CD4-positive, alpha-beta T cell treated with Interleukin-15 for 4 hours (primary cell): ENCODE data around the gene MYLK.
"Not testable (repeated sequence)": the region's sequence is repeated elsewhere in the genome, so short reads cannot be mapped to it uniquely, and the experiment has no call there.

Experiments
- DNase-seq: peaks from one replicate; pipeline ENCODE4 v3.0.0-alpha.2; 2020; ENCODE audit warnings: low spot score

MYLK gene, protein sequence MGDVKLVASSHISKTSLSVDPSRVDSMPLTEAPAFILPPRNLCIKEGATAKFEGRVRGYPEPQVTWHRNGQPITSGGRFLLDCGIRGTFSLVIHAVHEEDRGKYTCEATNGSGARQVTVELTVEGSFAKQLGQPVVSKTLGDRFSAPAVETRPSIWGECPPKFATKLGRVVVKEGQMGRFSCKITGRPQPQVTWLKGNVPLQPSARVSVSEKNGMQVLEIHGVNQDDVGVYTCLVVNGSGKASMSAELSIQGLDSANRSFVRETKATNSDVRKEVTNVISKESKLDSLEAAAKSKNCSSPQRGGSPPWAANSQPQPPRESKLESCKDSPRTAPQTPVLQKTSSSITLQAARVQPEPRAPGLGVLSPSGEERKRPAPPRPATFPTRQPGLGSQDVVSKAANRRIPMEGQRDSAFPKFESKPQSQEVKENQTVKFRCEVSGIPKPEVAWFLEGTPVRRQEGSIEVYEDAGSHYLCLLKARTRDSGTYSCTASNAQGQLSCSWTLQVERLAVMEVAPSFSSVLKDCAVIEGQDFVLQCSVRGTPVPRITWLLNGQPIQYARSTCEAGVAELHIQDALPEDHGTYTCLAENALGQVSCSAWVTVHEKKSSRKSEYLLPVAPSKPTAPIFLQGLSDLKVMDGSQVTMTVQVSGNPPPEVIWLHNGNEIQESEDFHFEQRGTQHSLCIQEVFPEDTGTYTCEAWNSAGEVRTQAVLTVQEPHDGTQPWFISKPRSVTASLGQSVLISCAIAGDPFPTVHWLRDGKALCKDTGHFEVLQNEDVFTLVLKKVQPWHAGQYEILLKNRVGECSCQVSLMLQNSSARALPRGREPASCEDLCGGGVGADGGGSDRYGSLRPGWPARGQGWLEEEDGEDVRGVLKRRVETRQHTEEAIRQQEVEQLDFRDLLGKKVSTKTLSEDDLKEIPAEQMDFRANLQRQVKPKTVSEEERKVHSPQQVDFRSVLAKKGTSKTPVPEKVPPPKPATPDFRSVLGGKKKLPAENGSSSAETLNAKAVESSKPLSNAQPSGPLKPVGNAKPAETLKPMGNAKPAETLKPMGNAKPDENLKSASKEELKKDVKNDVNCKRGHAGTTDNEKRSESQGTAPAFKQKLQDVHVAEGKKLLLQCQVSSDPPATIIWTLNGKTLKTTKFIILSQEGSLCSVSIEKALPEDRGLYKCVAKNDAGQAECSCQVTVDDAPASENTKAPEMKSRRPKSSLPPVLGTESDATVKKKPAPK (N-terminal part only)

DNA sequence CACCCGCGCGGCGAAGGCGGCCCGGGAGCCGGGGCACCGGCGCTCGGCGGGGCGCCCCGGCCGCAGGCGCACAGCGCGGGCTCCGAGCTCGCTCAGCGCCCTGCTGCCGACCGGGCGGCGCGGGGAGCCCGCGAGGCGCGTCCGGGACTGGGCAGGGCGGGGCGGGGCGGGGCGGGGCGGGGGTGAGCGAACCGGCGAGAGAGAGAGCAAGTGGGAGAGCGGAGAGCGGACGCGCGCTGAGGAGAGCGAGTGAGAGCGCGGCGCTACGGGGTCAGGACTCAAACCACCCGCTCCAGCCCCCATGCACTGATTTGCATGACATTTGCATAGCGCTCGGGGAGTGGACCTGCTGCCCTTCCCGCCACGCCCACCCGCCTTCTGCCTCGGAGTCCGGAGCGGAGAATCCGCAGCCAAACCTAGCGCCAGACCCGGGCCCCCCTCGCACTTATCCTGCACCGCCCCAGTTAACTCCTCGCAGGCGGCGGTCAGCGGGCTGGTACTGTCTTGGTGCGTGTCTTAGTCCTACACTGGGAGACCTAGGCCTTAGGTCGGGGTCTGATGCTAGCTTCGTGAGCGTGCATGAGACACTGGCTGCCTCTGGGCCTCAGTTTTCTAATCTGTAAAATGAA lies at the start of gene MYLK:
Gene MYLK (minus strand): TSS at position 130 of the 629 bp plus-strand sequence. CDS start 90,491 bp downstream, outside the sequence.
- DNase-seq, result no peak

DNA sequence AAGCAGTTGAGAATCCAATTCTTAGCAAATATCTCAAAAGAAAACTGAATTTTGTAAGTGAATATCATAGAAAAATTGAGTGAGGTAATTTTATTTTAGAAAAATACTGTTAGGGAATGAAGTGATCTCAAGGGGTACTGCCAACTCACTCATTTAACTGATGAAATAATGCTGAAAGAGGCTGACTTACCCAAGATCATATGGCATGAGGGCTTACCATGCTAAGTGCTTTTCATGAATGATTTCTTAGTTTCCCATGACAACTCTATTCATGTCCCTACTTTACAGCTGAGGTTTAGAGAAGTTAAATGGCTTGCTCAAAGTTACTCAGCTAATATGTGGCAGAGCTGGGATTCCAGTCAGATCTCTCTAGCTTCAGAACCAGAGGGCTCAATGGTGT lies 46.3 kb upstream of the MYLK start:
- DNase-seq, result no peak

DNA sequence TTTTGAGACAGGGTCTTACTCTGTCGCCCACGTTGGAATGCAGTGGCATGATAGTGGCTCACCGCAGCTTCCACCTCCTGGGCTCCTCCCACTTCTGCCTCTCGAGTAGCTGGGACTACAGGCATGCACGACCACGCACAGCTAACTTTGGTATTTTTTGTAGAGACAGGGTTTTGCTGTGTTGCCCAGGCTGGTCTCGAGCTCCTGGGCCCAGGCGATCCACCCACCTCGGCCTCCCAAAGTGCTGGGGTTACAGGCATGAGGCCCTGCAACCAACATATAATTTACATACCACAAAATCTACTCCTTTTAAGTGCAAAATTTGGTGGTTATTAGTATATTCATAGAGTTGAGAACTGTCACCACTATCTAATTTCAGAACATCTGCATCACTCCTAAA lies 45.2 kb upstream of the MYLK start:
- no peak for DNase-seq

DNA sequence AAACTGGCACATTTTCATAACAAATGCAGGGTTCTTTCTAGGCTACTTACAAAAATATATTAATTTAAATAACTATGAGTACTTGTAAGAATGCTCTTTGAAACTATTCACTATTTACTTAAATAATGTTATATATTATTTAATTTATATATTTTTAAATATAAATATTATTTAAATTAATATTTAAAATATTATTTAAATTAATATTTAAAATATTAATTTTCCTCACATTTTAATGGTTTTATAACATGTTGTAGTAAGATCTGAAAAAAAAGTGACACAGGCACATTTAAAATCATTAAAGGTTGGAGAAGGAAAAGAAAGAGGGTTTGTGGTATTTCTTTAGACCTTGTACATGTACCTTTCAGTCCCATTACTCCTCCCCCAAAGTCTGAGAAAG lies 42.3 kb upstream of the MYLK start:
- no peak for DNase-seq

DNA sequence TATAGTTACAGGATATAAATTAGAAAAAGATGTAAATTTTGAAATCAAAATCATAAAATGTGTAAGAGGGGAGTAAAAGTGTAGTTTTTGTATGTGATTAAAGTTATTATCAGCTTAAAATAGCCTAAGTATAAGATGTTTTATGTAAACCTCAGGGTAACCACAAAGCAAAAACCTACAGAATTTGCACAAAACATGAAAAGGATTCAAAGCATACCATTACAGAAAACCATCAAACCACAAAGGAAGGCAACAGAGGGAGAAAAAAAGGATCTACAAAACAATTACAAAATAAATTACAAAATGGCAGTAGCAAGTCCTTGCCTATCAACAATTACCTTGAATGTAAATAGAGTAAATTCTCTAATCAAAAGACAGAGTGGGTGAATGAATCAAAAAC lies 36.7 kb upstream of the MYLK start:
- no peak for DNase-seq

DNA sequence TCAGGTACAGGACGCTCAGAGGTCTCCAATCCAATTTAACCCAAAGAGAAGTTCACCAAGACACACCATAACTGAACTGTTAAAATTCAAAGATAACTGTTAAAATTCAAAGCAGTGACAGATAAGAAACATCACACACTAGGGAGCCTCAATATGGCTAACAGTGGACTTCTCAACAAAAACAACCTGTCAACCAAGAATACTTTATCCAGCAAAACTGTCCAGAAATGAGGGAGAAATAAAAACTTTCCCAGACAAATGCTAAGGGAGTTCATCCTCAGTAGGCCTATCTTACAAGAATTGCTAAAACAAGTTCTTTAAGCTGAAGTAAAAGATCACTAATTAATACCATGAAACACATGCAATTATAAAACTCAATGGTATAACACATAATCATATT lies 36.3 kb upstream of the MYLK start:
- DNase-seq, result no peak

DNA sequence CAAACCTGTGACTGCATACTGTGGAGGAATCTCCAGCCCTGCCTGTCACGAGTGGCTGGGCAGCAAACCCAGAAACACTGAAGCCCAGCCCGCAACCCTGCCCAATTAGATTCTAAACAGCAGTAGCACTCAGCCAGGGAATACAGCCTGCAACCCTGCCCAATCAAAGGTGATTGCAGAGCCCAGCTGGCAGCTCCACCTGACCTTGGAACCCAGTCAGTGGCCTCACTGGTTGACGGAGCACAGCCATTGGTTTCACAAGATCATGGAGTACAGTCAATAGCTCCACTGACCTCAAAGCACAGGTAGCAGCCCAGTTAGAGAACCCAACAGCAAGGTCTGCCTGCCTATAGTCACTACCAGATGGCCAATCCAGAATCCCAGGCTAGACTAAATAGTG lies 35.2 kb upstream of the MYLK start:
- DNase-seq, result no peak

DNA sequence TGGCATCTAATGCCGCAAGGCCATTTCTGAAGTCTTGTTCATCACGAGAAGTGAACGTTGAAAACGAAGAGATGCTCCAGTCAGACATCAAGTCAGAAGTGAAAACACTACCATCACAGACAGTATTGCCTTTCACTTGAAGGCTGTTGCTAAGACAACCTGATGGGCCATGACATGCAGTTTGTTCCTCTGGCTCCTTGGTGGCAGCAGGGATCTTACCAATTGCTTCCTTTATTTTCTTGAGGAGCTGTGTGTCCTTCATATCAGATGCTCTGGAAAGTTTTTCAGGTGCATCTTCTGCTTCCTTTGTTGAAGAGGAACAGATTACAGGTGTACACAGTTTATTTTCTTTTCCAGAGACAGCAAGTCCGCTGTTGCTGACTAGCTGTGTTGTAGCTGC lies 30.7 kb upstream of the MYLK start:
- no peak for DNase-seq

DNA sequence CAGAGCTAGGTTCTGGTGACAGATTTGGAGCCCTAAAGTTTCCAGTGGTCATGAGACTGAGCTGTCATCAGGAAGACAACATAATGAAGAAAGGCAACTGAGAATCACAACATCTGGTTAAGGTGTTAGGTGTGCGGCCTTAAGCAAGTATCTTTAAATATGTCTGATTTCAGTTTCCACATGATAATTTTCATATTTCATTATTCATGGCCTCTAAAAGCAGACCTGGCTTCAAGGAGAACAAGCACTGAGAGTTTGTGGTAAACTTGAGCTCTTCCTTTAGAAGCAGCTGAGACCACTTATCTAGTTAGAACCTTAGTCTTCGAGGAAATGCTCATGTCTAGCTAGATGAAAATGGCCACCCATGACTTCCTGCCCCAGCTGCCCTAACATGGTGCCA lies 25.7 kb upstream of the MYLK start:
- no peak for DNase-seq

DNA sequence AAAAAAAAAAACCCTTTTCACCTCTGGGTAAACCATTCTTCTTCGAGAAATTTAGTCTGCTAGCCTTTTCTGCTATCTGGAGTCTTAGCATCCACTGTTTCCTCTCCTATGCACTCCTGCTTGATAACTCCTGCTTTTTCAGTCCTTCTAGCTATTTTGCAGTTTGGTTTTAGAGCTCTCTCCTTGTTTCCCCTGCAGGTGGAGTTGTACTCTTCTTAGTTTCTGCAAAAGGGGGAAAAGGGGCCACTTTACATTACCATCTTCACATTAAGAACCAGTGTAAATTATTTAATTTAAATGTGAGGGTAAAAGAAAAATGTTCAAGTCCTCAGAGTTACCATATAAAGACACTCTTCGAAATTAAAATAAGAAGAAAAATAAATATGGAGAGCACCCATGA lies 23.6 kb upstream of the MYLK start:
- no peak for DNase-seq

DNA sequence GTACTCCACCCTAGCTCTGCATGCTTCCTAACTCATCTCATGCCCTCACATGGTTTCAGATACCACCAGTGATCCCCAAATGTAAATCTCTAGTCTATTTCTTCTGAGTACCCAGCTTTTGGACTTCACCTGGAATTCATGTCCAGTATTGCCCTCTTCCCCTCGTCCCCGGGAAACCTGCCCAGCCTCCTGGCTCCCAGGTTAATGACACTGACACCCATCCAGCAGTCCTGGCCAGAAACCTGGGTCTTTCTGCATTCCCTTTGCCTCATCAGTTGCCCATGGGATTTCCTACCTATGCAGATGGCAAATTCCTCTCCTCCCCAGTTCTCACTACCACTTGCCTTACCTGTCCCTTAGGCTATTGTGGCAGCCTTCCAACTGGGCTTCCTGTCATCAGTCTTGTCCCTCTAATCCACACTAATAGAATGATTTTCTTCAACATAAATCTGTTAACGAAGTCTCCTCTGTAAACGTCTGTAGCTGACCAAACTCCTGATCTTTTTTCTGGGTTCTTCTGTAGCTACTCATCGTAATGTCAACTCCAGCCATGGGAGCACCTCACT lies 15.3 kb upstream of the MYLK start:
- DNase-seq, result no peak

DNA sequence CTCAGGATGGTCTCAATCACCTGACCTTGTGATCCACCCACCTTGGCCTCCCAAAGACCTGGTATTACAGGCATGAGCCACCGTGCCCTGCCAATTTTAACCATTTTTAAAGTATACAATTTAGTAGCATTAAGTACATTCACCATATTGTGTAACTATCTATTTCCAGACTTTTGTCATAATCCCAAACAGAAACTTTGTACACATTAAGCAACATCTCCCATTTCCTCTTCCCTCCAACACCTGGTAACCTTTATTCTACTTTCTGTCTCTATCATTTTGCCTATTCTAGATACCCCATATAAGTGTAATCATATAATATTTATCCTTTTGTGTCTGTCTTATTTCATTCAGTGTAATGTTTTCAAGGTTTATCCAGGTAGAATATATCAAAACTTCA lies 8.9 kb upstream of the MYLK start:
- no peak for DNase-seq

DNA sequence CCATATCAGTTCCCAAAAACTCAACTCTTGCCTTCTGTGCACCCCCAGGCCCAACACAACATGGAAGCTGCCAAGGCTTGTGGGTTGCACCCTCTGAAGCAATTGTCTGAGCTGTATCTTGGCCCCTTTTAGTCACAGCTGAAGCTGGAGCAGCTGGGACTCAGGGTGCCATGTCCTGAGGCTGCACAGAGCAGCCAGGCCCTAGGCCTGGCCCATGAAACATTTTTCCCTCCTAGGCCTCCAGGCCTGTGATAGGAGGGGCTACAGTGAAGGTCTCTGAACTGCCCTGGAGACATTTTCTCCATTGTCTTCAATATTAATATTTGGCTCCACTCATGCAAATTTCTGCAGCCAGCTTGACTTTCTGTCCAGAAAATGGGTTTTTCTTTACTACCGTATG lies 8.1 kb upstream of the MYLK start:
- DNase-seq, result no peak

DNA sequence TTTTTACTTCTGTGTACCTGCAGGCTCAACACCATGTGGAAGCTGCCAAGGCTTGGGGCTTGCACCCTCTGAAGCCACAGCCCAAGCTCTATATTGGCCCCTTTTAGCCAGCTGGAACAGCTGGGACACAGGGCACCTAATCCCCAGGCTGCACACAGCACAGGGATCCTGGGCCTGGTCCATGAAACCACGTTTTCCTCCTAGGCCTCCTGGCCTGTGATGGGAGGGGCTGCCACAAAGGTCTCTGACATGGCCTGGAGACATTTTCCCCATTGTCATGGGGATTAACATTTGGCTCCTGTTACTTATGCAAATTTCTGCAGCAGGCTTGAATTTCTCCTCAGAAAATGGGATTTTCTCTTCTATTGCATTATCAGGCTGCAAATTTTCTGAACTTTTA lies 6.9 kb upstream of the MYLK start:
- not testable (repeated sequence) for DNase-seq

DNA sequence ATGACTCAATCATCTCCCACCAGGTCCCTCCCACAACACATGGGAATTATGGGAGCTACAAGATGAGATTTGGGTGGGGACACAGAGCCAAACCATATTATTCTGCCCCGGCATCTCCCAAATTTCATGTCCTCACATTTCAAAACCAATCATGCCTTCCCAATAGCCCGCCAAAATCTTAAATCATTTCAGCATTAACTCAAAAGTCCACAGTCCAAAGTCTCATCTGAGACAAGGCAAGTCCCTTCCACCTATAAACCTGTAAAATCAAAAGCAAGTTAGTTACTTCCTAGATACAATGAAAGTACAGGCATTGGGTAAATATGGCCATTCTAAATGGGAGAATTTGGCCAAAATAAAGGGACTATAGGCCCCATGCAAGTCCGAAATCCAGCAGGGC lies 6.0 kb upstream of the MYLK start:
- DNase-seq, result not testable (repeated sequence)

DNA sequence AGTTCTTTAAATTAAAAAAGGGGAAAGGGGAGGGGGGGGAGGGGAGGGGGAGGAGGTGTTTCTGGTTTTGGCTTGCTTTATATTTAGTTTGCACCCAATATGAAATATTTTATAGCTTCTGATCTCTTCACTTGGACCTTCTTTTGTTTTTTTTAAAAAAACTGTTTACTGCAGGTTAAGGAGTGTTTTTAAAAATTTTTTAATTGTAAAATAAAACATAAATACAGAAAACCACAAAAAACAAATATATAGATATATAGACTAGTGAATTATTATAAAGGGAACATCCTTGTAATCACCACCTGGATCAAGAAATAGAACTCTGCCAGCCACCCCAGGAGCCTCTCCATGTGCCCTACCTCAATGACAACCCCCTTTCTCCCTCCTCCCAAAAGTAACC lies 861 bp upstream of the MYLK start:
- no peak for DNase-seq

DNA sequence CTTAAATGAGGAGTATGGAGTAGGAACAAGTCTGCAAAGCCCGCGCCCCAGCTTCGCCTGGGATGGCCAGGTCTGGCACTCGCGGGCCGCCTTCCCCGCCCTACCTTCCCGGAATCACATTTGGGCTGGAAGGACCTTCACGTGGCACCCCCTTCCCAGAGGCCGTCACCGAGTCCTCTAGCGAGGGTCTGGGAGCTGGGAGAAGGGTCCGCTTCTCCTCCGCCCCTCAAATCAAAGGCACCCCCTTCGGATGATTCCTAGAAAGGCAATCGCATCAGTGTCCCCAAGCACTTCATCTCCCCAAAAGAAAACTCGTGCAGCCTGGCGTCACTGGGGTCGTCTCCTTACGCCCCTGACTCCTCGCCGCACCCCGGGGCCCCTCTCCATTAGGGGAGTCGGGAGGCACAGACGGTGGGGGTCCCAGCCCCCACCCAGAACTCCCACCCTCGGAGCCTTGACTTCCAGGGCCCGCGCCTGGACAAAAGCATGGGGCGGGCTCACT lies 380 bp downstream of the MYLK start:
- no peak for DNase-seq

DNA sequence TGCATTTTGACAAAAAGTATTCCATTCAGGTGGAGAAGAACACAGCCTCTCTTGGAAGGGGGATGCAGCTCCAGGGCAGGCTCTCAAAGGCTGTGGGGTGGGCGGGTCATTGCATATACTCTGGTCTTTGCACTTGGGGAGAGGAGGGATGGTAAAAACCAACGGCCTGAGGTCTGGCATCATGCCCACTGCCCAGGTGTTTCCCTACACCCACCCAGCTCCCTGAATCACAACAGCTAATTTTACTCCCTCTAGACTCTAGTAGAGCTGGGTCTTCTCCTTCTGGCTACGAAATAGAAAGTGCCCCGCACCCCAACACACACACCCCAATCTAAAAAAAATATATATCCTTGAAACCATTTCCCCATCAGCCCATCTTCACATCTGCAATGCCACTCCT lies 1.0 kb downstream of the MYLK start:
- DNase-seq, result no peak

DNA sequence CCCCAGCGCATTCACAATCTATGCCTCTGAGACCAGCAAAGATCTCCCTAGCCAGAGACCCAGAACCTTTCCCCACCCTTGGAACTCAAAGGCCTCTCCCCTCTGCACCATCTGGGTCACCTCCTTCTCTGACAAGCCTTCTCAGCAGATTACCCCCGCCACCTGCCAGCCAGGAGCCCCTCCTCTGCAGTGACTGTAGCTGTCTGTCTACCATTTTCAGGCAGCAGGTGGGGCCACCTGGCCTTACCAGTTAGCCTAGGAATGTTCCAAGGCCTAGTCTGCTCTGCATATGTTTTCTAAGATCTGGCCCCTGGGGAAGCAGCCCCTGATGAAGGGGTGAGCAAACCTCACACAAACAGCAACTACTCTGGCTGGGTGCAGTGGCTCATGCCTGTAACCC lies 2.4 kb downstream of the MYLK start:
- DNase-seq, result no peak

DNA sequence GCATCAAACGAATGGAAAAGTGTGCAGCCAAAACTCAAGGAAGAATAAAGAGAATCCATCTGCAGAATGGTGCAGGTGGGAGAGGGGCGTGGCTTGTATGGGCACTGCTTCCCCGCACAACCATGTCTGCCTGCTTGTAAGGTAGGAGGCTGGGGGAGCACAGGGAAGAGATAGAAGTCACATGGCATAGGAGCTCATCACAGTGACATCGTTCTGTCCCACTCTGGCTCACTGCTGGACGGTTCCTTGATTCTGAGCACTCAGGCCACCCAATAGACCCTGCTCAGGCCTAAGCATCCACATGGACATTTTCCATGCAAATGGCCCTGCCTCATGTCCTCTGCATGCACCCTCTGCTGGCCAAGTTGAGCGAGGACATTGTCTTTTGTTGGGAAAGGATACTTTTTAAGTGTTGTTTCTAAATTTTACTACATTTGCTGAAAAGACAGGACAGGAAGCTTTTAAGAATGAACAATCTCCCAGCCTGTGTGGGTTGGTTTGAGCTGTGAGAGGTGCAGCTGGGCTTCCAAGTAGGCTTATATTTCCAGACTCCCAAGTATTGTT lies 3.1 kb downstream of the MYLK start:
- DNase-seq, result no peak

DNA sequence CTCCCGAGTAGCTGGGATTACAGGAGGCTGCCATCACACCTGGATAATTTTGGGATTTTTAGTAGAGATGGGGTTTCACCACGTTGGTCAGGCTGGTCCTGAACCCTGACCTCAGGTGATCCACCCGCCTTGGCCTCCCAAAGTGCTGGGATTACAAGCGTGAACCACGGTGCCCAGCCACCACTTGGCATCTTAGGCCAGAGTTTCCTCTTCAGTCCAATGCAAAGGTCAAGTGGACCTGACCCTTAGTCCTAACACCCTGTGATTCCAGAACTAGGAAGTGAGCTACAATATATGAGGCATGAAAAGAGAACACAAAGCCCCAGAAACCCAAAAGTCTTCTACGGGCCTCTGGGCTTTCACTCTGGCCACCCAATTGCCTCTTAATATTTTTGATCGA lies 5.3 kb downstream of the MYLK start:
- DNase-seq, result no peak
